ENCODE measurements around the gene RPIA. TPM values are rescaled to one million over a fixed set of nuclear protein-coding genes. Genes with fewer than 3 reads are reported as not detected.

The RPIA gene
- total and polyA plus RNA-seq, 2 of the 4 experiments (the other 2 are of a cell fraction): 4.1 to 8.6 TPM

DNA sequence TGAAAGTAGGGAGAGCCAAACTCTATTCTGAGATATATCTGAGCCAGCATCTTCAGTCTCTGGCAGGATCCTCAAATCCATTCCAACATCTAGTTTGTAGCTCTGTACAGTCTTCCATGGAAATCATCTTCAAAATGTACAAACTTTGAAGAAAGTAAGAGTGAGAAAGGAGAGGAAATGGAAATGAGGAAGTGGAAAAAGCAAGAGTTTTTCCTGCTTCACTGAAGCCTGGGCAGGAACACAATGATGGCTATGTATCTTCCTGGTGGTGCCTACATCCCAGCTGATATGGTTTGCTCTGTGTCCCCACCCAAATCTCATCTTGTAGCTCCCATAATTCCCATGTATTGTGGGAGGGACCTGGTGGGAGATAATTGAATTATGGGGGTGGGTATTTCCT, 4.1 kb upstream of the RPIA start:
- Histone ChIP-seq H3K4me1 (ENCODE audit: control insufficient read depth, insufficient read depth, low read length) (no peaks in the 10 kb centered on the region), H4K91ac (ENCODE audit: insufficient read depth, low read depth, low read length) (no peak overlapping the region), H2BK15ac (ENCODE audit: low read depth, low read length) (no peak overlapping the region), H2BK120ac (ENCODE audit: low read depth, low read length) (no peak overlapping the region), H3K4ac (ENCODE audit: low read depth, low read length) (no peak overlapping the region), H4K8ac (ENCODE audit: low read depth in 2 of 2, low read length in 2 of 2) (no peak overlapping the region), H3K36me3 (ENCODE audit: control insufficient read depth, insufficient read depth, low read length) (no peaks in the 10 kb centered on the region), H2AFZ (replicated peaks; ENCODE audit: low read length, poor library complexity) (no peak overlapping the region), H3K9me1 (ENCODE audit: insufficient read depth, low read length) (0 out of 2 replicates have a peak, but pooled peaks cover 7% of the 10 kb centered on the region), H4K20me1 (ENCODE audit: insufficient read depth, low read length) (no peaks in the 10 kb centered on the region), H3K4me2 (ENCODE audit: low read depth, low read length) (no peak overlapping the region), H2AK5ac (ENCODE audit: low read depth, low read length) (no peak overlapping the region), H4K5ac (ENCODE audit: low read depth, low read length) (no peak overlapping the region), H2BK5ac (ENCODE audit: low read depth, low read length, poor library complexity, severe bottlenecking) (no peak overlapping the region), H3K23ac (ENCODE audit: low read depth, low read length) (no peak overlapping the region), H3K18ac (ENCODE audit: low read depth, low read length) (no peak overlapping the region), H2BK20ac (ENCODE audit: low read depth, low read length) (no peak overlapping the region), H3K14ac (replicated peaks; ENCODE audit: low read depth, low read length) (no peak overlapping the region), H3K79me1 (ENCODE audit: low read depth in 1 of 2, low read length in 2 of 2) (peaks cover 14 to 17% of the 10 kb centered on the region in 2 experiments), H3K9me3 (ENCODE audit: control insufficient read depth, insufficient read depth, low read length) (peaks cover 7% of the 10 kb centered on the region; the same call in 1 of the 2 replicates), H2AK9ac (replicated peaks; ENCODE audit: low read depth, low read length, poor library complexity) (no peak overlapping the region), H3K27me3 (ENCODE audit: control insufficient read depth, insufficient read depth, low read length) (no peaks in the 10 kb centered on the region), H3K4me3 (ENCODE audit: insufficient read depth, low read depth, low read length) (no peak overlapping the region), H3K27ac (ENCODE audit: insufficient read depth, low read length) (no peak overlapping the region), H3K9ac (ENCODE audit: low read depth, low read length) (no peak overlapping the region), H3K56ac (ENCODE audit: extremely low read depth, insufficient read depth, low read length) (no peak overlapping the region)
- in situ Hi-C loops (cut with MboI; ENCODE audit: low sequenced_read_pairs): no loop called here
- POLR2A ChIA-PET (ENCODE audit: unreplicated experiment): no interaction called here
- dilution Hi-C loops (cut with HindIII; ENCODE audit: low sequenced_read_pairs, unreplicated experiment): no loop called here
- no TSS peak for BruUV-seq (replicated peaks)
- CTCF ChIA-PET: no interaction called here
- intact Hi-C loops (cut with micrococcal nuclease): no loop called here
- no peak for ATAC-seq (ENCODE audit: low read depth)
- no peak for DNase-seq
- no peak for TF ChIP-seq CEBPB (IDR thresholded peaks at IDR 0.05; ENCODE audit: low read depth, low read length)
- TF ChIP-seq RCOR1 (IDR thresholded peaks at IDR 0.05; ENCODE audit: insufficient replicate concordance, low read length): no peak
- TF ChIP-seq CTCF (conservative IDR thresholded peaks at IDR 0.05; ENCODE audit: low read depth, low read length): no peak
- no peak for TF ChIP-seq RAD21 (IDR thresholded peaks at IDR 0.05; ENCODE audit: low read length)
- no peak for TF ChIP-seq MAZ (IDR thresholded peaks at IDR 0.05; ENCODE audit: borderline replicate concordance, low read depth, low read length)
